ENCODE results near the gene CLASRP. TPM values are rescaled to one million over a fixed set of nuclear protein-coding genes. Genes with fewer than 3 reads are reported as not detected.
"Not testable (repeated sequence)": the region's sequence is repeated elsewhere in the genome, so short reads cannot be mapped to it uniquely, and the experiment has no call there.

Gene CLASRP
- 42.7 and 43.3 TPM in 2 replicates for total RNA-seq

GRCh38 chr19:45038931-45039893 is at the start of gene CLASRP:
Gene CLASRP, plus strand, starts transcription at chr19:45039045. Its CDS starts 1,168 bp downstream, at chr19:45040213.
- peak; percentile 29 for DNase-seq (ENCODE audit: extremely low read depth, low read depth, low spot score)

GRCh38 chr19:44990459-44990858 is 48.4 kb upstream of the CLASRP start:
- DNase-seq (ENCODE audit: extremely low read depth, low read depth, low spot score) = no peak

GRCh38 chr19:44990966-44991365 is 47.9 kb upstream of the CLASRP start:
- DNase-seq (ENCODE audit: extremely low read depth, low read depth, low spot score) = no peak

- no peak for DNase-seq (ENCODE audit: extremely low read depth, low read depth, low spot score)
Measured at GRCh38 chr19:44992336-44993163, 46.3 kb upstream of the CLASRP start.

- no peak for DNase-seq (ENCODE audit: extremely low read depth, low read depth, low spot score)
Measured at GRCh38 chr19:44993526-44993925, 45.3 kb upstream of the CLASRP start.

GRCh38 chr19:44993926-44994537 is 44.8 kb upstream of the CLASRP start:
- no peak for DNase-seq (ENCODE audit: extremely low read depth, low read depth, low spot score)

- DNase-seq (ENCODE audit: extremely low read depth, low read depth, low spot score) = no peak
Measured at GRCh38 chr19:44998025-44998424, 40.8 kb upstream of the CLASRP start.

GRCh38 chr19:44999131-44999925 is 39.5 kb upstream of the CLASRP start:
- not testable (repeated sequence) for DNase-seq (ENCODE audit: extremely low read depth, low read depth, low spot score)

- DNase-seq (ENCODE audit: extremely low read depth, low read depth, low spot score) = not testable (repeated sequence)
Measured at GRCh38 chr19:45000665-45001064, 38.2 kb upstream of the CLASRP start.

GRCh38 chr19:45001087-45001739 is 37.6 kb upstream of the CLASRP start, which contains the start of gene RELB:
Gene RELB, plus strand, starts transcription at chr19:45001464. Its CDS starts 116 bp downstream, at chr19:45001580.
- no peak for DNase-seq (ENCODE audit: extremely low read depth, low read depth, low spot score)

GRCh38 chr19:45003485-45003884 is 35.4 kb upstream of the CLASRP start:
- no peak for DNase-seq (ENCODE audit: extremely low read depth, low read depth, low spot score)

GRCh38 chr19:45005787-45006186 is 33.1 kb upstream of the CLASRP start:
- no peak for DNase-seq (ENCODE audit: extremely low read depth, low read depth, low spot score)

GRCh38 chr19:45008552-45008951 is 30.3 kb upstream of the CLASRP start:
- no peak for DNase-seq (ENCODE audit: extremely low read depth, low read depth, low spot score)

- DNase-seq (ENCODE audit: extremely low read depth, low read depth, low spot score) = no peak
Measured at GRCh38 chr19:45009625-45010255, 29.1 kb upstream of the CLASRP start.

- DNase-seq (ENCODE audit: extremely low read depth, low read depth, low spot score) = no peak
Measured at GRCh38 chr19:45010306-45010705, 28.5 kb upstream of the CLASRP start.

GRCh38 chr19:45011959-45012358 is 26.9 kb upstream of the CLASRP start:
- no peak for DNase-seq (ENCODE audit: extremely low read depth, low read depth, low spot score)

GRCh38 chr19:45016388-45017314 is 22.2 kb upstream of the CLASRP start:
- no peak for DNase-seq (ENCODE audit: extremely low read depth, low read depth, low spot score)

GRCh38 chr19:45019187-45019586 is 19.7 kb upstream of the CLASRP start:
- DNase-seq (ENCODE audit: extremely low read depth, low read depth, low spot score) = no peak
